HuH-7 (cell line): ENCODE results near the gene STK16.

Experiments used
- DNase-seq: peaks from one replicate; pipeline ENCODE4 v3.0.0; 2011; ENCODE audit warnings: low spot score

STK16 gene

DNA sequence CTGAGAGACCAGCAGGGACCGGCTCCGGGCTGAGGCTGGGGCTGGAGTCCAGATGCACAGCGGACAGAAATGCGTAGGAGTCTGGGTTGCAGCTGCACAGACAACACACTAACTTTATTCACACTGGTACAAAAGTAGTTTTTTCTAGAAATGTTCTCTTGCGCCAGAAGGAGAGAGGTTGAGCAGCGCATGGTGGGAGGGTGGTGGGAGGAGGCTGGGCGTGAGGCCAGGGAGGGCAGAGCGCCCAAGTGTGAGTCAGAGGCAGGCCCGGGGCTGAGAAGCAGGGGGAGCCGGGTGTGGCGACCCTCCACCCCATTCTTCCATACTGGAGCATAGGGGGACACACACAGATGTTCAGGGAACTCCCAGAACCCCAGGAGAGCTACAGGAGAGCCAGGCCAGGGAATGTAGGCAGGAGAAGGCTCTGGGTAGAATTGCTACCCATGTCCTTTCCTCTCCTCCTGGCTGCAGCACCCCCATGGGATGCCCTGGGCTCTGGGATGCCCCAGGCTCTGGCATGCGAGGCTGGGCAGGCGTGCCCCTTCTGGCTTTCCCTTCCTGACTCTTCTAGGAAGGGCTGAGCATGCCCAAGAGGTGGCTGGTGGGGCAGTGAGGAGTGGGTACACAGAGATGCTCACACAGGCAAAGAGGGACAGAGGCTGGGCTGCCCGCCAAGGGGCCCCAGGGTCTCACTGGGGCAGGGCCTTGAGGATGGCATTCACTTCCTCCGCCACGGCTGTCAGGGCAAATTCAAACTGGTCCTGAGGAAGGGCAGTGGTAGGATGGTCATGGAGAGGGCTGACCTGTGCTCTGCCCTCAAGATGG, 44.5 kb downstream of the STK16 start:
- no peak for DNase-seq

DNA sequence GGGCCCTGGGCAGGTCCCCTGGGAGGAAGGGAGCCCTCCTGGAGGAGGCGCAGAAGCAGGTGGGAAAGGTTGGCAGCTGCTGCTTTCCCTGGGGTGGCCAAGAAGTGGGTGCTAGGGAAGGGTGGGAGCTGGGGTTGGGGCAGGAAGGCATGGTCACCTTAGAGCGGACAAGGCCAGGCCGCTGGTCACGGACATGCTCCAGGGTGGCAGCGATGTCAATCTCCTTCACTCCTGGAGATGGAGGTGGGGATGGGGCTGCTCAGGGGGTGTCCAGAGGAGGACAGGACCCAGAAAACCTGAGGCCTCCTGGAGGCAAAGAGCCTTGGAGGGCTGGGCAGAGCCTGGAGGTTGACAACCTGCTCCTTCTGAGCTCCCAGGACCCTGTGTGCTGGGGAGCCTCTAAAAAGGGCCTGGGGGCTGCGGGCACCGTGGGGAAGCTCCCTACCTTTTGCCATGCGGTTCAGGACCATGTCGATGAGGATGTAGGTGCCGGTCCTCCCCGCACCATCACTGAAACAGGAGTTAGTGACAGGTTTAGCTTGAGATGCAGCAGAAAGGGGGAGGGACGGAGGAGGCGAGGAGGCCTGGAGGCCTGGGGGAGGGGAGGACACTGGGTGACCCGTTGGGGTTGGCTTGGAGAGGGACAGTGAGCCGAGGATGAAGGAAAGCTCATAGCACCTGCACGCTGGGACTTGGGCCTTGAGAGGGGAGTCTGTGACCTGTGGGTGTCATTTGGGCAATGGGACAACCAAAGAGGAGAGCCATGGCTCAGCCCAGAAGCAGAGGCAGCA, 45.3 kb downstream of the STK16 start:
- no peak for DNase-seq

DNA sequence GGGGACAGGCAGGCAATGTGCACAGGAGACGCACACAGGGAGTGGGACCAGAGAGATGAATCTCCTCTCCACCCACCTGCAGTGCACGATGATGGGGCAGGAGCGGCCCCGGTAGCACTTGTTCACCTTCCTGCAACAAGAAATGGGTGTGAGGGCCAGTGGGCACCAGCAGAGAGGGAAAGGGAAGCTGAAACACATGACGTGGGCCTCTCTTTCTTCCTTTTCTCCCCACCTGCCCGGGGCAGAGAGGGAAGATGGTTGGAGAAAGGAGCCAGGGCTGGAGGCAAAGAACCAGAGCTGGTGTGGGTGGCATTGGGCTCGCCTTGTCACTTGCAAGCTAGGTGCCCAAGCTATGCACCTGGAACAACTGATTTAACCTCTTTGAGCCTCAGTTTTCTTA, 46.1 kb downstream of the STK16 start:
- no peak for DNase-seq

DNA sequence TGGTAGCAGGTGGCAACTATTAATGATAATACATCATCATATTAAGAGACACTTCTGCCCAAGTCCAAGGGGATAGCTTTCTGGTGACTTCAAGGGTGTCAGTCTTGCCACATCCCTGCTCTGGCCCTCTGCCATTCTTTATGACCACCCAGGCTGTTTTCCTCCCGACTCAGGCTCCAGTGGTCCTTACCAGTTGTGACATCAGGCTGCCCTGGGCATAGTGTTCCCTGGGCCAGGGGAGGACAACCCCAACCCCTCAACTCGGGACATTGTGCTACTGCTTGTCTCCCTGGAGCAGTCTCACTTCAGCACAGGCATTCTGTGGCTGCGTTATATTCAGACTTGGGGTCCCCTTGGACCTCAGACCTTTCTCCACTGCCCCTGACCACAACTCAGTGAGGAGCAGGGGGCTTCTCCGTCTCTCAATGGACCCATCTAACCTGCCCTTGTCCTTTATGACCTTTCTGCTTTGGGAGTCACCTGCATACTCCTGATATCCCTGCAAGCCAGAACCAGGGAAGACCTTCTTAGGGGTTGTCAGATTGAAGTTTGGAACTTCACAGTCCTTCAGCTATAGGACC, 46.7 kb downstream of the STK16 start:
- DNase-seq: no peak

DNA sequence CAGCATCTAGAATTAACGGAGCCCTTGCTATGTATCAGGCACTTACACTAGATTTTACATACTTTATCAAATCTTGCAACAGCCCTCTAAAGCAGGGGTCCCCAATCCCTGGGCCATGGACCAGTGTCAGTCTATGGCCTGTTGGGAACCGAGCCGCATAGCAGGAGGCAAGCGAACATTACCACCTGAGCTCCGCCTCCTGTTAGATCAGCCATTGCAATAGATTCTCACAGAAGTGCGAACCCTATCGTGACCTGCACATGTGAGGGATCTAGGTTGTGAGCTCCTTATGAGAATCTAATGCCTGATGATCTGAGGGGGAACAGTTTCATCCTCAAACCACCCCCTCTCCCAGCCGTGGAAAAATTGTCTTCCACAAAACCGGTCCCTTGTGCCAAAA, 47.3 kb downstream of the STK16 start:
- no peak for DNase-seq

DNA sequence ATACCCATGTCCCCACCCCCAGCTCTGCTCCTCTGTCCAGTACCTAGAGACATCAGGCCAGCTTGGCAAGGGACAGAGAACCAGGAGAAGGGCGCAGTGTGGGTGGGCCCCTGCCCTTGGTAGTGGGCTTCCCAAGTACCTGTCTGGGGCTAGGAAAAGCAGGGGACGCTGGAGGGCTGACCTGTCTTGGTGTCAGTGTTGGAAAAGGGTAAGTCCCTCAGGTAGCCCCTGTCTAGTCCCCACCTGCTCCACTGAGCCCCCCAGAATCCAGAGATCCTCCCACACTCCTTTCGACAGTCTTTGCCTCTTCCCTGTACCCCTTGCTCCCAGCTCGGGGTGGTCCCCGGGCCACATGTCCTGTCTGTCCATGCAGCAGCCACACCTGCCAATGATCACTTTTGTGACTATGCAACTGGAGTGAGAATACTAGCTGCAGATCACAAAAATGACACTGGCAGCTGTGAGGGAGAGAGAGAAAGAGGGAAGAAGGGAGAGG, 48.5 kb downstream of the STK16 start:
- no peak for DNase-seq

DNA sequence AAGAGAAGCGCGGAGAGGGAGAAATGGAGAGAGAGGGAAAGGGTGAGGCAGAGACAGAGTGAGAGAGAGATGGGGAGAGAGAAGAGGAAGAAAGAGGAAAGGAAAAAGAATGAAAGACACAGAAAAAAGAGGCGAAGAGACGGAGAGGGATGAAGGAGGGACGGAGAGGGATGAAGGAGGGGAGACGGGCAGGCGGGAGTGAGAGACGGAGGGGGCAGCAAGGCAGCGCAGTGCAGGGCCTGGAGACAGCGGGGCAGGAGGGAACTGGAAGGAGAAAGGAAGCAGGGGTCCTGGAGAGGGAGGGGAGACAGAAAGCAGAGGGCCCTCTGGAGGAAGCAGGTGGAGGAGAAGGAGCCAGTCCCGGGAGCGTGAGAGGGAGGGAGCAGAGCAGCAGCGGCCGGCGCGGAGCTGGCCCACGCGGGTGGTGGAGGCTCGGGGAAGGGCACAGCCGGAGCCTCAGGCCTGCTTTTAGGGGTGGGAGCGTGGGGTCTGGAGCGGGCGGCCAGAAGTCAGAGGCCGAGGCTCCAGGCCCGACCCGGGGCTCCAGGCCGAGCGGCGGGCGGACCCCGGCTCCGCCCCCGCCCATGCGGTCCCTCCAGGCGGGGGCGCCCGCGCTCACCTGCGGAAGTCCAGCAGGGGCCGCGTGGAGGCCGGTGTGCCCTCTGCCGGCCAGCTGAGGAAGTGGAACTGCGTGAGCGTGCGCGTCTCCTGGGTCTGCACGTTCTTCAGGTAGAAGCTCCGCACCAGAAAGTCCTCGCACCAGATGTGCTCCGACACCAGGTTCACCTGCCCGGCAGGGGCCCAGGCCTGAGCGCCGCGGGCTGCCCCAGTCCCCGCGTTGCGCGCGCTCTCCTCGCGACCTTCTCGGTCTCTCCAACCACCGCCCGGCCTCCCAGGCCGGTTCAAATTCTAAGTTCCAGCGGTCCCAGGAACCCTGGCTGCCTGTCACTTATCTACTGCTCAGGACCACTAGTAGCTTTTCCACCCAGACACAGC, 49.4 kb downstream of the STK16 start:
- peak; percentile 97 for DNase-seq

DNA sequence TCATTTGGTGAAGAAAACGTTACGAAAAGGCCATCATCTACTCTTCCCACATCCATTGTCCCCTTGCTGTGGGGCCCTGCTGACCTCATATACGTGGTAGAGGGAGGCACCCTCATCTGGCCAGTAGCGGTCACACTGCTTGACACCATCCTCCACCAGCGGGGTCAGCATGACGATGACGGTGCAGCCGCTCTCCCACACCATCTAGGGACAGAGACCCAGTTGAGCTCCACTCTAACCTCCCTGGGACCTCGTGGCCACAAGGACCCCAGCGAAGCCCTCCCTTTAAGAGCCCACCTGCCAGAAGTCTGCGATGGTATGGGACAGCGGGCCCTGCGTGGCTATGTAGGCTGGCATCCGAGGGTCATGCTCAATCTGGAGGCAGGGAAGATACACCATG, 50.9 kb downstream of the STK16 start:
- DNase-seq: no peak

DNA sequence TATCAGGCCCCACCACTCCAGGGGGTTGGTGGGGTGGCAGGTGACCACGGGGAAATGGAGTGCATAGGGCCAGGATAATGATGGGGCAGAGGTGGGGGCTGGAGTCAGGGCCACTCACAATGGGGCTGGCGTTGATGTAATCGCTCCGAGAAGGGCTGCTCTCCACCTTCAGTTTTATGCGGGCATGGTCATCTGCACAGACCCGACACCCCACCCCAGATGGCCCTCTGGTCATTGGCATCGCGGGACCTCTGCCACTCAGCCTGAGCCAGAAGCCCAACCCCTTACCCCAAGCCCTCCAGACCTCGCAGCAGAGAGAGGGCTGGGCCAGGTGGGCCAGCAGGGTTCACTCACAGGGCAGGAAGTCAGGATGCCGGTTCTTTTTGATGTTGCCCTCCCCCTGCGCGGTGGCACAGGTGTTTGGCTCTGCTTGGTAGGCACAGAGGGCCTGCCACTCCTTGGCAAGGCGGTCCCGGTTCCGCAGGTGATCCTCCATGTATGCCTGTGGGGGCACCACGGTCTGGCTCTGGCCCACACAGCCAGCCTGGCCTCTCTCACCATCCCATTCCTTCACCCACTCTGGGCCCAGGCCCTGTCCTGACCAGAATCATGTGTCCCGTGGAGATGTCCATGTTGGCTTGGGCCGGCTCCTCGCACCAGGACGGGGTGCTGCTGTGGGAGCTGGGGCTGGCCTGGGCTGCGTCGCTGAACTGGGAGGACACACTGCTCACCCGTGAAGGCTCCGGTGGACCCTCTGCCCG, 51.5 kb downstream of the STK16 start:
- no peak for DNase-seq

DNA sequence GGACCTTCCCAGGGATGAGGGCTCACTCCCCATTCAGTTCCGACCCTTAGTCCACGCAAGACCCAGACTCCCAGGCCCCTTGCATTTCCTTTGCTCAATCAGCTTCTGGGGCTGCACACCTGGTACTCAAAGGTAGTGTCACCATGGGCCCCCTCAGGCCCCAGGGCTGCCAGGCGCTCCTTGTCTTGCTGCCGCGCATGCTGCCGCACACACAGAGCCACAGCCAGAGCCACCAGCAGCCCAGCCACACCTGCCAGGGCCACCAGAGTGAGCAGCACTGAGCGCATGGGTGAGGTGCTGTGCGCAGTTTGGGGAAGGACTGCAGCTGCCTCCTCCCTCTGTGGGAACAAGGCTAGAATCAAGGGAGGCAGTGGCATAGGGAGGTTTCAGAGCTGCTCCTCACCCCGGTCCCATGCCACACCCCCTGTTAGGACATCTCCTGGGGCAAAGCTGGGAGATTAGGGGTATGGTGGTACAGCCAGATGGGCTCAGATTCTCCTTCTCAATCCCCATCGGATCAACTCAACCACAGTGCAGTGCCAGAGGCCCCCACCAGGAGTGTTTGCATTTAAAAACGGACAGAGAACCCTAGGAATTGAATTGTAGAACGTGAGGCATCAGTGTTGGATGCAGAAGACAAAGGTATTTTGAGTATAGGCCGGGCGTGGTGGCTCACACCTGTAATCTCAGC, 52.6 kb downstream of the STK16 start:
- no peak for DNase-seq

DNA sequence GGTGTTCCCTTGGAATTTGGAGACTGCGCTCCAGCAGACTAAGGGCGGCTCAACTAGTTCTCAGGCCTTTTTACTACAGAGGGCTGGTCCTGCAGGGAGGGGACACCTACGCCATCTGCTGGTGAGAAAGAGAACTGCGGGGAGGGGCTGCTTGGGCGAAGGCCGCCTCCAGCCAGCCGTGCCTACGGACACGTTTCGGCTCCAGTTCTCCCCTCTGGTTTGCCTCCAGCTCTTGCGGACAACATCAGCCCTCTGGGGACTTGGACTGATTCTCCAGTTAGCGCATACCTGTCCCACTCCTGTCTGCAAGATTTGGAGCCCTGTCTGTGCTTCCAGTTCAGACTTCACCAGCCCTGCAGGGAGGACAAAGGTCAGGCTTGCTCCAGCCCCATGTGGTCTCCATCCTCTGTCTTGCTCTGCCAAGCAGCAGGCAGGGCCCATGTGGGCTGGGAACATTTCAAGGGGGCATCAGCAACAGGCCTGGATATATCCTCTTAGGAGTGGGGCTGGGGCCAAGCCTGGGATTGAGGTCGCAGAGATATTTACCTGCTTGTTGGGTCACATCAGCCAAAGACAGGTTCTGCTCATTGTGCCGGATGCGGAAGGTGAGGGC, 53.6 kb downstream of the STK16 start:
- peak; percentile 92 for DNase-seq

DNA sequence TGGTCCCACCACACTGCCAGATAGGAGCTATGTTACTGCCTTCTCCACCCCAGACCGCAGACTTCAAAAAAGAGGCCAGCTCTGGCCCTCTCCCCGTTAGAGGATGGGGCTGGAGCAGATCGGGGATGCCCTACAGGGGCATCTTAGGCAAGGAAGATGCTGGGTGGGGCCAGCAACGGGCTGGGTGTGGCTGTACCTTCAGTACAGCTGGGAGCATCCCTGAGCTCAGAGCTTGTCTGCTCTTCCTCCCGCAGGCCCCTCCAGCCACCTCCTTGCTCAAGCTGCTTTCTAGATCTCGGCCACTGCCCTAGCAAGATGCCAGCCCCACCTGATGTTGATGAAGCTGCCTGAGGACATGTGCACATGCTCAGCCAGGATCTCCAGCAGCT, 54.1 kb downstream of the STK16 start:
- no peak for DNase-seq
